AG04450 (cell line): ENCODE results near the gene CEP72. TPM values are rescaled to one million over a fixed set of nuclear protein-coding genes. Genes with fewer than 3 reads are reported as not detected.

Experiments
- CTCF ChIA-PET: fragments of 300-600, 350-600 bp; formaldehyde crosslinking; extraction: SDS; loops from one replicate; lab custom pipeline; 2022; ENCODE audit warnings: antibody characterized with exemption, inconsistent platforms; lab: Charles Lee
- POLR2A ChIA-PET: fragments of 350-600 bp; formaldehyde crosslinking; extraction: SDS; loops from one replicate; lab custom pipeline; 2021; ENCODE audit warnings: antibody characterized with exemption, inconsistent platforms; lab: Yijun Ruan, JAX
- DNase-seq: peaks from one replicate; pipeline ENCODE4 v3.0.0-alpha.2; 2011; ENCODE audit warnings: low read depth, low spot score
- H3K27ac ChIP-seq: one replicate; pipeline ENCODE4 v1.5.1; 2012; ENCODE audit warnings: low read depth, low read length, control low read depth
- H3K27me3 ChIP-seq: one replicate; pipeline ENCODE4 v1.6.0; 2012; ENCODE audit warnings: low read length; ENCODE audit not compliant: control insufficient read depth, insufficient read depth
- H3K4me3 ChIP-seq: 2 replicates; pipeline ENCODE4 v1.5.1; 2011; ENCODE audit warnings: mild to moderate bottlenecking, low read depth, low read length, control low read depth
- H3K9me3 ChIP-seq: 2 replicates; pipeline ENCODE4 v1.5.1; 2012; ENCODE audit warnings: low read length; ENCODE audit not compliant: control insufficient read depth, insufficient read depth
- CTCF ChIP-seq: IDR thresholded peaks from 2 replicates; pipeline ENCODE4 v1.5.1; 2011; ENCODE audit warnings: low read depth, low read length, control low read depth, inconsistent platforms
- polyA plus RNA-seq: library from polyadenylated mRNA; depleted of rRNA; stranded (reverse); fragments of >200 nt; gene quantifications from 2 replicates; pipeline ENCODE4 v1.2.3, GENCODE V29; 2011

CEP72 gene
- polyA plus RNA-seq, 1 experiment = 0.66 TPM

- no peak for DNase-seq
- Histone ChIP-seq H3K27me3 (no peaks in the 10 kb centered on the region), H3K9me3 (peaks cover 3% of the 10 kb centered on the region; the same call in 1 of the 2 replicates), H3K4me3 (no peak overlapping the region), H3K27ac (no peak overlapping the region)
- ChIA-PET CTCF (no interaction called here), POLR2A (no interaction called here)
- TF ChIP-seq CTCF = no peak
These were observed 31.7 kb downstream of the CEP72 start for GRCh38 chr5:643811-644271.

GRCh38 chr5:644509-644908 lies 32.4 kb downstream of the CEP72 start:
- CTCF ChIA-PET = no interaction called here
- no peak overlapping the region for H3K27ac ChIP-seq
- peaks cover 3% of the 10 kb centered on the region; the same call in 1 of the 2 replicates for H3K9me3 ChIP-seq
- no peaks in the 10 kb centered on the region for H3K27me3 ChIP-seq
- no peak for DNase-seq
- POLR2A ChIA-PET = no interaction called here
- no peak overlapping the region for H3K4me3 ChIP-seq
- TF ChIP-seq CTCF = no peak

GRCh38 chr5:644971-645370 lies 32.8 kb downstream of the CEP72 start:
- no peak for TF ChIP-seq CTCF
- H3K27ac ChIP-seq = no peak overlapping the region
- H3K4me3 ChIP-seq = no peak overlapping the region
- no peak for DNase-seq
- peaks cover 3% of the 10 kb centered on the region; the same call in 1 of the 2 replicates for H3K9me3 ChIP-seq
- no peaks in the 10 kb centered on the region for H3K27me3 ChIP-seq
- ChIA-PET POLR2A (no interaction called here), CTCF (no interaction called here)

GRCh38 chr5:645421-645820 lies 33.3 kb downstream of the CEP72 start:
- no peak for TF ChIP-seq CTCF
- Histone ChIP-seq H3K9me3 (peaks cover 3% of the 10 kb centered on the region; the same call in 1 of the 2 replicates), H3K27me3 (no peaks in the 10 kb centered on the region), H3K27ac (no peak overlapping the region), H3K4me3 (no peak overlapping the region)
- ChIA-PET POLR2A (no interaction called here), CTCF (no interaction called here)
- DNase-seq = no peak

GRCh38 chr5:646396-647201 lies 34.5 kb downstream of the CEP72 start:
- ChIA-PET CTCF (no interaction called here), POLR2A (no interaction called here)
- no peak for DNase-seq
- TF ChIP-seq CTCF = no peak
- peaks cover 3% of the 10 kb centered on the region; the same call in 1 of the 2 replicates for H3K9me3 ChIP-seq
- no peak overlapping the region for H3K27ac ChIP-seq
- no peak overlapping the region for H3K4me3 ChIP-seq
- H3K27me3 ChIP-seq = no peaks in the 10 kb centered on the region
